ENCODE data around the gene RPTOR. TPM values are rescaled to one million over a fixed set of nuclear protein-coding genes. Genes with fewer than 3 reads are reported as not detected.

The RPTOR gene
- total and polyA plus RNA-seq, 2 donors (not counting 3 experiments of a cell fraction or from before 2014, with no cell fraction given), result 10.7 to 41.8 TPM

DNA sequence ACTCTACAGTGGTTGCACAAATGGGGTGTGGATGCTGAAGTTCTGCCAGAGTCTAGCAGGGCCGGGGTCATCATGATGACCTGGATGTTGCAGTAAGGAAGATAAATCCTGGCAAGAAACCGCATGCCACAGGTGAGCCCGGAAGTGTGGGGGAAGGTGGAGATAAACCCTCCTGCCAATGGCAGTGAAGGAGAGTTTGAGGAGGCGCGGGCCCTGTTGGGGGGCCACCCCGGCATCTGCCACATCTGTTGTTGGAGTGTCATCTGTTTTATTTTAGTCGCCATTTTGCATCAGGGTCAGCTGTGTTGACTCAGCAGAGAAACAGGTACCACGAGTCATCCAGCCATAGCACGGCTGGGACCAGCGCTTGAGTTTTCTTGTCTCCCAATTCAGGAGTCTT, 273.2 kb downstream of the RPTOR start:
- no peaks in the 10 kb centered on the region for H3K4me1 ChIP-seq (ENCODE audit: control insufficient read depth, extremely low read depth, insufficient read depth, low read length)
- no peak for DNase-seq (ENCODE audit: low read depth, low spot score)
- H3K79me2 ChIP-seq (ENCODE audit: control insufficient read depth, insufficient read depth, low read length), result no peaks in the 10 kb centered on the region
- BruUV-seq (replicated peaks), result no TSS peak
- no peak overlapping the region for H2AFZ ChIP-seq (ENCODE audit: low read depth, low read length)
- H3K9ac ChIP-seq (replicated peaks; ENCODE audit: extremely low read depth, insufficient read depth, low read length), result no peak overlapping the region
- TF ChIP-seq, protein P1, sequence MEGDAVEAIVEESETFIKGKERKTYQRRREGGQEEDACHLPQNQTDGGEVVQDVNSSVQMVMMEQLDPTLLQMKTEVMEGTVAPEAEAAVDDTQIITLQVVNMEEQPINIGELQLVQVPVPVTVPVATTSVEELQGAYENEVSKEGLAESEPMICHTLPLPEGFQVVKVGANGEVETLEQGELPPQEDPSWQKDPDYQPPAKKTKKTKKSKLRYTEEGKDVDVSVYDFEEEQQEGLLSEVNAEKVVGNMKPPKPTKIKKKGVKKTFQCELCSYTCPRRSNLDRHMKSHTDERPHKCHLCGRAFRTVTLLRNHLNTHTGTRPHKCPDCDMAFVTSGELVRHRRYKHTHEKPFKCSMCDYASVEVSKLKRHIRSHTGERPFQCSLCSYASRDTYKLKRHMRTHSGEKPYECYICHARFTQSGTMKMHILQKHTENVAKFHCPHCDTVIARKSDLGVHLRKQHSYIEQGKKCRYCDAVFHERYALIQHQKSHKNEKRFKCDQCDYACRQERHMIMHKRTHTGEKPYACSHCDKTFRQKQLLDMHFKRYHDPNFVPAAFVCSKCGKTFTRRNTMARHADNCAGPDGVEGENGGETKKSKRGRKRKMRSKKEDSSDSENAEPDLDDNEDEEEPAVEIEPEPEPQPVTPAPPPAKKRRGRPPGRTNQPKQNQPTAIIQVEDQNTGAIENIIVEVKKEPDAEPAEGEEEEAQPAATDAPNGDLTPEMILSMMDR (IDR thresholded peaks at IDR 0.05; ENCODE audit: extremely low read depth in 1 of 2, insufficient read depth in 1 of 2, low read depth in 1 of 2, low read length in 2 of 2), result no peak
- no peak for TF ChIP-seq FOS (IDR thresholded peaks at IDR 0.05; ENCODE audit: borderline replicate concordance, insufficient read depth, low read length)
- TF ChIP-seq GATA2 (IDR thresholded peaks at IDR 0.05; ENCODE audit: insufficient read depth, insufficient read length, low read depth, low read length), result no peak
- TF ChIP-seq JUN (IDR thresholded peaks at IDR 0.05; ENCODE audit: borderline replicate concordance, insufficient read depth, insufficient read length, low read depth), result no peak
- no peak for TF ChIP-seq POLR2AphosphoS5 (IDR thresholded peaks at IDR 0.05; ENCODE audit: insufficient read depth, low read depth, low read length)
- TF ChIP-seq, protein P2, sequence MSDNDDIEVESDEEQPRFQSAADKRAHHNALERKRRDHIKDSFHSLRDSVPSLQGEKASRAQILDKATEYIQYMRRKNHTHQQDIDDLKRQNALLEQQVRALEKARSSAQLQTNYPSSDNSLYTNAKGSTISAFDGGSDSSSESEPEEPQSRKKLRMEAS (IDR thresholded peaks at IDR 0.05; ENCODE audit: insufficient read depth, insufficient read length), result no peak
- no peak for TF ChIP-seq POLR2A (IDR thresholded peaks at IDR 0.05; ENCODE audit: low read depth, low read length)
- TF ChIP-seq MYC (IDR thresholded peaks at IDR 0.05; ENCODE audit: low read depth, low read length), result no peak
- TF ChIP-seq EZH2 (IDR thresholded peaks at IDR 0.05; ENCODE audit: borderline replicate concordance, low read depth, low read length, severe bottlenecking), result no peak
- H3K27ac ChIP-seq (ENCODE audit: insufficient read depth, low read depth, low read length), result no peak overlapping the region
- H3K4me2 ChIP-seq (ENCODE audit: insufficient read depth, low read length), result no peak overlapping the region
- H3K9me1 ChIP-seq (replicated peaks; ENCODE audit: control insufficient read depth, extremely low read depth, insufficient read depth, low read length), result no peaks in the 10 kb centered on the region
- no peaks in the 10 kb centered on the region for H4K20me1 ChIP-seq (replicated peaks; ENCODE audit: control insufficient read depth, extremely low read depth, insufficient read depth, low read length)
- dilution Hi-C loops (cut with MboI; ENCODE audit: extremely low pct_ligation_motif_present, low sequenced_read_pairs) (no loop called here), intact Hi-C loops (cut with micrococcal nuclease) (no loop called here)
- POLR2A ChIA-PET, result no interaction called here
- no peaks in the 10 kb centered on the region for H3K27me3 ChIP-seq (ENCODE audit: control insufficient read depth in 2 of 2, insufficient read depth in 2 of 2, low read length in 2 of 2)
- no peaks in the 10 kb centered on the region for H3K9me3 ChIP-seq (replicated peaks; ENCODE audit: control insufficient read depth, insufficient read depth, low read length)
- FAIRE-seq, result no peak
- no peak overlapping the region for H3K4me3 ChIP-seq (replicated peaks in 1 of 3; ENCODE audit: insufficient read depth in 1 of 3, low read depth in 1 of 3, low read length in 3 of 3)
- H3K36me3 ChIP-seq (ENCODE audit: control insufficient read depth in 2 of 2, extremely low read depth in 1 of 2, insufficient read depth in 2 of 2, low read length in 2 of 2), result no peaks in the 10 kb centered on the region
- CTCF ChIA-PET, result interaction anchor here (1.2 to 2.1 kb wide), 3 partner anchors 9 to 242 kb away, joined by 3 to 8 read pairs (median 3); no protein-coding TSS in a partner anchor

All from endothelial cell of umbilical vein (primary cell).